CD4-positive, alpha-beta T cell treated with Interleukin-6 for 4 hours (primary cell): ENCODE results near the gene KPNA5.
"Not testable (repeated sequence)": the region's sequence is repeated elsewhere in the genome, so short reads cannot be mapped to it uniquely, and the experiment has no call there.

Source experiments
- DNase-seq: peaks from one replicate; pipeline ENCODE4 v3.0.0-alpha.2; 2020; ENCODE audit warnings: mixed read lengths

Gene KPNA5

GRCh38 chr6:116705917-116706316 lies 24.9 kb downstream of the KPNA5 start:
- DNase-seq = no peak

GRCh38 chr6:116714296-116714695 lies 33.3 kb downstream of the KPNA5 start:
- DNase-seq = no peak

DNA sequence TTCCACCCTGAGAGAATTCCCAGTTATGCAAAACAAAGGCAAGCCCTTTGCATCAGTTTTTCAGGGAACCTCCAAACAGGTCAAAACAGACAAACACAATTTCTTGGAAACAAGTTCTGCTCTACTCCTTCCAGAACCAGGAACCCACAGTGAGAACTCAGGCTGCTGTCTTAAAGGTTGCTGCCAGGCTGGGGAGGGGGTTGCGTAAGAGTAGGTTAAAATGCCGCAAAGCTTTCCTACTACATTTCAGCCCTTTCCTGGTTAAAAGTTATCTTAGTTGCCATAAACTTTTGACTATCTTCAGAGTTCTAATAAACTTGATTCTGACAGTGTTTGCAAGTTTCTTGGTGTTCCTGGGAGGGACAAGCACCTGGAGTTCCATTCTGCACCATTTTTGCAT lies 33.8 kb downstream of the KPNA5 start:
- DNase-seq = no peak

GRCh38 chr6:116726947-116727346 lies 45.9 kb downstream of the KPNA5 start:
- DNase-seq = no peak

DNA sequence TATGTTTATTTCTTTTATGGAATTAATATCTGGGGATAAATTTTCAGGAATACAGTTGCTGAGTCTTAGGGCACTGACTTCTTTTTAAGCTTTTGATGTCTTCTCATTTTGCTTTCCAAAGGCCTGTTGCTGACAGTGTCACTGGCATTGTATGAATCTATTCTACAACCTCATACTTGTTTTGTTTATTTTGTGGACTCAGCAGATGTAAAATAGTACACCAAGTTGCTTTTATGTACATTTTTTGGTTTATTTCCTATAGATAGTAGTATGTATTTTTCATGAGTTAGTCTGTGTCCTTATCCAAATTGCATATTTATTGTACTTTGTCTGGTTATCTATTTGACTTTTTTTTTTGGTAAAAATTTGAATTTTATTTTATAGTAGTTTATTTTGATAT lies 49.5 kb downstream of the KPNA5 start:
- no peak for DNase-seq

DNA sequence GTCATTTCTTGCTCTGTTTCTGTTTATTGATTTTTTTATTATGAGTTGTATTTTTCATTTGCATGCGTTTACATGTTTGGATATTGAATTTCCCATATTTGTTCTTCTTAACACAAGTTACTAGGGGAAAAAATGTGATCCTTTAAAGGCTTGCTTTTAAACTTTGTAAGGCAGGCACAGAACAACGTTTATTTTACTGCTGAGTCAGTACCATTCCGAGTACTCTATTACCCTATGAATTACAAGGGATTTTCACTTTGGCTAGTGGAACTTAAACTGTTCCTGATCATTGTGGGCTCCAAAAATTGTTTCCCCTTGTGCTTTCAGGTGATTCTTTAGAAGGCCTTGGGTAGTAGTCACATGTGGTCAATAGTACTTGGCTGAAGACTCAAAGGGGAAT lies 56.0 kb downstream of the KPNA5 start:
- no peak for DNase-seq

GRCh38 chr6:116740486-116740885 lies 59.5 kb downstream of the KPNA5 start:
- DNase-seq = not testable (repeated sequence)

GRCh38 chr6:116741571-116741970 lies 60.6 kb downstream of the KPNA5 start:
- DNase-seq = no peak

GRCh38 chr6:116745176-116745575 lies 64.2 kb downstream of the KPNA5 start:
- DNase-seq = no peak

- DNase-seq = no peak
Measured at GRCh38 chr6:116761779-116762178, 80.8 kb downstream of the KPNA5 start.

- no peak for DNase-seq
Measured at GRCh38 chr6:116762235-116762634, 81.2 kb downstream of the KPNA5 start.

DNA sequence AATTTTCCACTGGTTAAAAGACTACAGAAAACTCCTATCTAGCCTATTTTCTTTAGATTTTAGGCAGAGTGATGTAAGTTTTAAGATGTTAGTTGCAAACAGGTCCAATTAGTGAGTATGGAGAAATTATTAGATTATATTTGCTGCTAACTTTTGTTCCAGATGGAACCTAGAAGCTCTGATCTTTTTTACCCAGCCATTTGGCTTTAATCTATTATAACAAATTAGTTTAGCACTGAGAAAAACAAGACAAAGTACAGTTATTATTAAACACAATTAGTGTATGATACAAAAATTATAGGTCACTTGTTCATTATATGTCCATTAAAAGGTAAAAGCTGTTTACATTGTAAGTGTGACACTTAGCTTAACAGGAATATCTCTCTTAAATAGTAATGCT lies 82.0 kb downstream of the KPNA5 start:
- no peak for DNase-seq

DNA sequence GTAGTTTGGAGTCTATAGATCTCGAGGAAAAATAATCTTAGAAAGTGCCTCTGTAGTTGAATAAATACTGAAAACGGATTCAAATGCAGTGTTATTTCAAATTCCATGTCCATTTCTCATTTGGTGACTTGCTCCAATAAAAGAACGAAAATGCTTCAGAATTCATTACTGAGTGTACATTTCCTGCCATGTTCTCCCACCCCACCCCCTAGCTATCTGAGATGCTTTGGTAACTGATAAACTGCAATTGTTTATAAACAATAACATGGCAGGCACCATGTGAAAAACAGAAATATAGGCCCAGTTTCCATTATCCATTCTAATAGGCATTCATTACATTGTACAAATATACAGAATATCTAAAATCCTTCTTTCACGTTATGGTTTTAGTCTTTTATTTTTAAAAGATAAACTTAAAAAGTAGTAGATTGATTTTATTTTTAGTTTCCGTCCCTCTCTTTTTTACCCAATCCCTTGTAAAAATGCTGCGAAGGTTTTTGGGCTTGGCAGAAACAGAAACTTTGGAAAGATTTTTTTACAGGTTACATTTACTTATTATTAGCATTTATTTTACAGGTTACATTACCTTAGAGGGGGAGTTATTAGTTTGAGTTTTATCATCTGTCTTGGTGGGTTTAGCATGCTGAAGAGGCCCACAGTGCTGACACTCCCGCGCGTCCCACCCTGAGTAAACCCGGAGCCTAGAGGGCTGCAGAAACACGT lies 83.1 kb downstream of the KPNA5 start:
- no peak for DNase-seq

GRCh38 chr6:116764629-116764960 lies 83.6 kb downstream of the KPNA5 start:
- DNase-seq = no peak

DNA sequence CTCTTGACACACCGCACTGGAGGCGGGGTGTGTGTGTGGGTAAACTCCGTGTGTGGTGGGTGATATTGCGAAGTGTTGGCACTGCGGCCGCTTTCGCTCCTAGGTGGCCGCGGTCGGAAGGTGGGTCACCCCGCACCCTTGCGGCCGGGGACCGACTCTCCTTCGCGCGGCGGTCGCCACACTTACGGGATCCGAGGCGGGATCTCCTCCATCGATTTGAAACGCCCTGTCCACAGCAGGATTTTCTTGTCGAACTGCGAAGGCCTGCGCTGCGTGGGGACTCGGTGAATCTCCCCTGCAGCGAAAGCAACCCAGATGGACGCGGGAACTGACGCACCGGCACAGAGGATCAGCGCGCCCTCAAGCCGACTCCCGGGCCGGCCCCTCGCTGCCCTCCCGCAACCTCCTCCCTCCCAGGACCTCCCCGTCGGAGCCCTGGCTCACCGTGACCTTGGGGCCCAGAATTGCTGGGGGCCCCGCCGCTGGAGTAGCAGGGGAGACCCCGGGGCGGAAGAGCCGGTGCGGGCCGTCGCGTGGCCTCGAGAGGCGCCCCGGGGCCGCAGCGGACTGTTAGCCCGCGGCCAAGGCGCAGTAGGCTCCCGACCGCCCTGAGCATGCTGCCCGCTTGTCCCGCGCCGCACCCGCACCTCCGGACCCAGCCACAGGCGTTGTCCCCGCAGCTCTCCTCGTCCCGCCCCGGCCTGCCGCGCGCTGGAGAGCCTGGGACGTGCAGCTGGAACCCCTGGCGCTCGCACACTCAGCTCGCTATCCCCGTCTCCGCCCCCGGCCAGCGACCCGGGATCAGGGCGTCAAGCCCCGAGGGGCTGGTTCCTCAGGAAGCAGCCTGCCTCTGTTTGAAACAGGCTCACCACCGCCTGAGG lies 84.2 kb downstream of the KPNA5 start, which contains the start of gene FAM162B:
TSS of gene FAM162B (minus strand) at position 759 of the 881 bp plus-strand sequence. CDS start at position 616, 143 bp downstream.
- DNase-seq = no peak

GRCh38 chr6:116766506-116767176 lies 85.6 kb downstream of the KPNA5 start:
- DNase-seq = no peak

DNA sequence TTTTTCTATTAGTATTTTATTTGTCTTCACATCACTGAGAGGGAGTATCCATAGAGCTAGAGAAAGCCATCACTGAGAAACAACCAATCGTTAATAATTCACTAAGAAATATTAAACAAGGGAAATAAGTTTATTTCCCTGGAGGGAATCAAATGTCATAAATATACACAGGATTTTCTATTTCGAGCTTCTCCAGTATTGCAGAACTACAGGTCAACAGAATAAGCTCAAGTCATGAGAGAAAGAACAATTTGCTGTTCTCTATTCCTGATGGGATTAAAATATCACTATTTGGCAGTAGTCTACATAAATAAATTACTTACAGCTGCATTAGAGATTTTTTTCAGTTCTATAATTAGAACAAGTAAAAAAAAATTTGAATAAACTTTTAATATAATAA lies 86.7 kb downstream of the KPNA5 start:
- no peak for DNase-seq

DNA sequence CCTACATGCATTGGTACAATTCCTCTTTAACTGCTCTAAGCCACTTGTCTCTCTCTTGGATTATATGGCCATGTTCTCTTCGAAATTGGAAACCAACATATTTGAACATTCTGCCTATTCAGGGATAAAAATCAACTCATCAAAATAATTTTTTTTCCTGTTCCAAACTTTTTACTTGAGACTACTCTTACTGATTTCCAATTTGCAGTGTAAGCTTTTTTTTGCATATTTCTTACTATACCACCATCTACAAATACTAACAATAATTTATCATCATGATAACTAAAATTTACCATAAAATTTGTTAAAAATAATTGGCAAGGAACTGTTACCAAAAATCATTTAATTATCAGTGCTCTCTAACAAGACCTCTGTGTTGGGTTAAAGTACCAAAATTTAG lies 91.4 kb downstream of the KPNA5 start:
- no peak for DNase-seq

GRCh38 chr6:116773886-116774285 lies 92.9 kb downstream of the KPNA5 start:
- DNase-seq = no peak

DNA sequence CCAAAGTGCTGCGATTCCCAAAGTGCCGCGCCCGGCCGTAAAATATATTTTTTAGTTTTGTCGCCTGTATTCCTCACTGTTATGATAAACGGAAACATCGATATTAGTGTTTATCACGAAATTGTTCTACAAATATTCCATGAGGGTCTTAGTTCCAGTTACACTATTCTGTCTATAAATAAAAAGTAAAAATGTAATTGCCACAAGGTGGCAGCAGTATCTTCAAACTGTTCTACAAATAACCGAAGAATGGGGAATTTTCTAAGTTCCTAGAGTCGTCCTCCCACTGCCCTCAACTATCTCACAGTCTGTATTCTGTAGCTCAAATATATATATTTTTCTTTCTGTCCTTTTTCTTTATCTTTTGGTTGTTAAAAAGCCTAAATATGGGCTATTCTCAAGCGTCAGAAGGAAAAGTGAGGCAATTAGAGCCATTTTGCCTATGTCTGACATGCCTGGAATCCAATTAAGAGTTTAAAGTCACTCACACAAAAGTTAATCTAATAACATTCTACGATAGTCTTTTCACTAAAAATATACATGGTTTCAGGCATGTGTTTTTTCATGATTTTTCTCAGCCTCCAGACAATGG lies 98.7 kb downstream of the KPNA5 start:
- DNase-seq = no peak

- no peak for DNase-seq
Measured at GRCh38 chr6:116783852-116784251, 102.8 kb downstream of the KPNA5 start.
